Trophoblast cell (in vitro differentiated cells and primary cell): ENCODE measurements around the gene REEP1.
"Not testable (repeated sequence)": the region's sequence is repeated elsewhere in the genome, so short reads cannot be mapped to it uniquely, and the experiment has no call there.

Source experiments
- DNase-seq, 2 donors: peaks; one replicate each; pipeline ENCODE4 v3.0.0-alpha.2; 2016
- H2AFZ ChIP-seq: 2 replicates; pipeline ENCODE4 v1.6.1; 2013; ENCODE audit warnings: low read length, moderate library complexity, mild to moderate bottlenecking; ENCODE audit not compliant: insufficient read depth, poor library complexity
- H2AK5ac ChIP-seq: 2 replicates; pipeline ENCODE4 v1.6.1; 2013; ENCODE audit warnings: mild to moderate bottlenecking, low read length
- H2BK120ac ChIP-seq: 2 replicates; pipeline ENCODE4 v1.6.1; 2013; ENCODE audit warnings: low read length, mild to moderate bottlenecking, moderate library complexity; ENCODE audit not compliant: insufficient read depth, poor library complexity
- H2BK12ac ChIP-seq: 2 replicates; pipeline ENCODE4 v1.6.1; 2013; ENCODE audit warnings: mild to moderate bottlenecking, low read length, moderate library complexity
- H2BK5ac ChIP-seq: 2 replicates; pipeline ENCODE4 v1.6.1; 2013; ENCODE audit warnings: low read length, low read depth, moderate library complexity, mild to moderate bottlenecking; ENCODE audit not compliant: poor library complexity
- H3K14ac ChIP-seq: 2 replicates; pipeline ENCODE4 v1.6.1; 2013; ENCODE audit warnings: mild to moderate bottlenecking, low read length
- H3K18ac ChIP-seq: 2 replicates; pipeline ENCODE4 v1.6.1; 2013; ENCODE audit warnings: mild to moderate bottlenecking, low read length
- H3K23ac ChIP-seq: 2 replicates; pipeline ENCODE4 v1.6.1; 2013; ENCODE audit warnings: low read length
- H3K27ac ChIP-seq: 2 replicates; pipeline ENCODE4 v1.5.1; 2013; ENCODE audit warnings: low read depth, mild to moderate bottlenecking, inconsistent platforms, low read length, moderate library complexity
- H3K27me3 ChIP-seq: 2 replicates; pipeline ENCODE4 v1.6.1; 2013; ENCODE audit warnings: inconsistent platforms, mild to moderate bottlenecking, low read length, moderate library complexity; ENCODE audit not compliant: insufficient read depth
- H3K36me3 ChIP-seq, 2 experiments: 1 replicate in 1 of 2; 2 replicates in 1 of 2; pipeline ENCODE4 v1.6.1; 2013; ENCODE audit warnings: low read length in 2 of 2, mild to moderate bottlenecking in 2 of 2, moderate library complexity in 1 of 2; ENCODE audit not compliant: insufficient read depth in 2 of 2, control insufficient read depth in 1 of 2
- H3K4ac ChIP-seq: 2 replicates; pipeline ENCODE4 v1.6.1; 2013; ENCODE audit warnings: low read depth, mild to moderate bottlenecking, low read length, moderate library complexity
- H3K4me1 ChIP-seq, 2 experiments: 1 replicate in 1 of 2; 2 replicates in 1 of 2; pipeline ENCODE4 v1.6.1; 2013; ENCODE audit warnings: low read length in 2 of 2, mild to moderate bottlenecking in 2 of 2, moderate library complexity in 1 of 2; ENCODE audit not compliant: insufficient read depth in 2 of 2, control insufficient read depth in 1 of 2
- H3K4me2 ChIP-seq: 2 replicates; pipeline ENCODE4 v1.6.1; 2013; ENCODE audit warnings: inconsistent platforms, mild to moderate bottlenecking, low read length, moderate library complexity
- H3K4me3 ChIP-seq: 2 replicates; pipeline ENCODE4 v1.5.1; 2013; ENCODE audit warnings: mild to moderate bottlenecking, low read depth, low read length, inconsistent platforms
- H3K79me1 ChIP-seq: one replicate; pipeline ENCODE4 v1.6.1; 2013; ENCODE audit warnings: low read length
- H3K79me2 ChIP-seq: 2 replicates; pipeline ENCODE4 v1.6.1; 2013; ENCODE audit warnings: low read length, mild to moderate bottlenecking; ENCODE audit not compliant: control insufficient read depth, insufficient read depth, poor library complexity
- H3K9ac ChIP-seq: 2 replicates; pipeline ENCODE4 v1.6.1; 2013; ENCODE audit warnings: mild to moderate bottlenecking, low read length
- H3K9me3 ChIP-seq: 2 replicates; pipeline ENCODE4 v1.6.1; 2013; ENCODE audit warnings: low read depth, mild to moderate bottlenecking, control low read depth, inconsistent platforms, low read length; ENCODE audit not compliant: insufficient read depth
- H4K12ac ChIP-seq: 2 replicates; pipeline ENCODE4 v1.6.1; 2013; ENCODE audit warnings: low read depth, mild to moderate bottlenecking, low read length, moderate library complexity
- H4K8ac ChIP-seq: 2 replicates; pipeline ENCODE4 v1.6.1; 2013; ENCODE audit warnings: low read depth, mild to moderate bottlenecking, low read length, moderate library complexity
- H4K91ac ChIP-seq: one replicate; pipeline ENCODE4 v1.6.1; 2013; ENCODE audit warnings: low read depth, mild to moderate bottlenecking, low read length, moderate library complexity
- WGBS: extraction: QIAGEN DNeasy Blood & Tissue Kit; methylation state at CpG from one replicate; pipeline ENCODE4 v1.1.7; 2013; ENCODE audit warnings: missing lambda C conversion rate; ENCODE audit not compliant: insufficient read length, insufficient coverage; ENCODE audit errors: extremely low coverage; 5-methylcytosine and 5-hydroxymethylcytosine counted together

The REEP1 gene

GRCh38 chr2:86249176-86249575 is 88.2 kb downstream of the REEP1 start:
- Histone ChIP-seq H3K4me1 (peaks cover 0 to 2% of the 10 kb centered on the region in 2 experiments), H3K9me3 (no peaks in the 10 kb centered on the region), H4K91ac (no peak overlapping the region), H2BK120ac (no peak overlapping the region), H3K9ac (no peak overlapping the region), H3K79me1 (peaks cover 3% of the 10 kb centered on the region), H4K12ac (no peak overlapping the region), H3K27me3 (no peaks in the 10 kb centered on the region), H3K23ac (no peak overlapping the region), H3K18ac (no peak overlapping the region), H3K14ac (no peak overlapping the region), H3K4ac (no peak overlapping the region), H2AFZ (no peak overlapping the region), H3K4me2 (no peak overlapping the region), H3K27ac (no peak overlapping the region), H3K4me3 (no peak overlapping the region), H4K8ac (no peak overlapping the region), H2BK12ac (no peak overlapping the region), H3K79me2 (peaks cover 1% of the 10 kb centered on the region), H3K36me3 (no peaks in the 10 kb centered on the region), H2BK5ac (no peak overlapping the region), H2AK5ac (no peak overlapping the region)
- WGBS: no CpG with 5 or more reads among the region's 6 CpGs
- DNase-seq: peak in 1 of 2 donors; percentile 31

GRCh38 chr2:86245222-86245621 is 92.2 kb downstream of the REEP1 start:
- not testable (repeated sequence) for H3K27me3 ChIP-seq, H3K9ac ChIP-seq, H3K79me2 ChIP-seq, H3K23ac ChIP-seq, H3K27ac ChIP-seq, H2BK12ac ChIP-seq, H3K4me1 ChIP-seq, H3K4ac ChIP-seq, H2AFZ ChIP-seq, H4K12ac ChIP-seq, H3K36me3 ChIP-seq, H3K79me1 ChIP-seq, H3K4me3 ChIP-seq, H4K91ac ChIP-seq, H3K14ac ChIP-seq, H3K4me2 ChIP-seq, H3K9me3 ChIP-seq, H2BK5ac ChIP-seq, H3K18ac ChIP-seq, H2BK120ac ChIP-seq, H4K8ac ChIP-seq, H2AK5ac ChIP-seq
- DNase-seq: peak; percentile 84 to 90
- WGBS: no CpG with 5 or more reads among the region's 5 CpGs

- not testable (repeated sequence) for H3K4me3 ChIP-seq, H3K27ac ChIP-seq, H3K23ac ChIP-seq, H3K4ac ChIP-seq, H3K9me3 ChIP-seq, H2AK5ac ChIP-seq, H3K9ac ChIP-seq, H2BK5ac ChIP-seq, H3K14ac ChIP-seq, H3K79me2 ChIP-seq, H3K27me3 ChIP-seq, H3K18ac ChIP-seq, H4K8ac ChIP-seq, H3K4me2 ChIP-seq, H3K4me1 ChIP-seq, DNase-seq, H3K36me3 ChIP-seq, H2AFZ ChIP-seq, H4K12ac ChIP-seq, H3K79me1 ChIP-seq
- Histone ChIP-seq H2BK120ac (peak overlapping the region; percentile 11), H2BK12ac (peak overlapping the region; percentile 48), H4K91ac (peak overlapping the region; percentile 41)
- no CpG with 5 or more reads among the region's 5 CpGs for WGBS
These were observed 92.6 kb downstream of the REEP1 start for GRCh38 chr2:86244781-86245180.

- Histone ChIP-seq H3K23ac (no peak overlapping the region), H3K4me3 (no peak overlapping the region), H3K27ac (no peak overlapping the region), H2BK12ac (peak overlapping the region; percentile 48), H2BK120ac (peak overlapping the region; percentile 11), H3K79me2 (peaks cover 1% of the 10 kb centered on the region), H4K12ac (no peak overlapping the region), H3K79me1 (peaks cover 3% of the 10 kb centered on the region), H3K9ac (no peak overlapping the region), H4K8ac (peak overlapping the region; percentile 19), H3K4ac (no peak overlapping the region), H4K91ac (peak overlapping the region; percentile 41), H3K14ac (no peak overlapping the region), H3K9me3 (peaks cover 3% of the 10 kb centered on the region), H2AK5ac (no peak overlapping the region), H3K18ac (no peak overlapping the region), H3K4me2 (no peak overlapping the region), H2BK5ac (no peak overlapping the region), H3K27me3 (no peaks in the 10 kb centered on the region), H2AFZ (no peak overlapping the region), H3K36me3 (no peaks in the 10 kb centered on the region), H3K4me1 (peaks cover 0 to 2% of the 10 kb centered on the region in 2 experiments)
- peak in 1 of 2 donors; percentile 6 for DNase-seq
- no CpG with 5 or more reads among the region's 5 CpGs for WGBS
These were observed 93.3 kb downstream of the REEP1 start for GRCh38 chr2:86243950-86244733.
